ENCODE measurements around the gene ABCB6.

- TF ChIP-seq REST (IDR thresholded peaks at IDR 0.05; ENCODE audit: insufficient read depth in 1 of 2, low read depth in 2 of 2, low read length in 2 of 2): no peak
- no peak for TF ChIP-seq POLR2AphosphoS5 (IDR thresholded peaks at IDR 0.05; ENCODE audit: low read depth, low read length)
- no peak for TF ChIP-seq FOXP2 (optimal IDR thresholded peaks at IDR 0.05; ENCODE audit: borderline replicate concordance, extremely low read depth, extremely low read length, insufficient read depth)
Observed at GRCh38 chr2:219252084-219252483, 33.3 kb upstream of the ABCB6 start.

Measured in PFSK-1 (cell line).